Measurements from ENCODE around the gene ETS2.

Gene ETS2

GRCh38 chr21:38805328-38806152 is at the start of gene ETS2:
ETS2 (plus strand) TSS chr21:38805929; CDS start chr21:38810035, 4,106 bp downstream.
- DNase-seq (ENCODE audit: low spot score), result peak; percentile 68

GRCh38 chr21:38756746-38757145 is 49.0 kb upstream of the ETS2 start:
- no peak for DNase-seq (ENCODE audit: low spot score)

- no peak for DNase-seq (ENCODE audit: low spot score)
Observed at GRCh38 chr21:38758501-38759214, 47.1 kb upstream of the ETS2 start.

- no peak for DNase-seq (ENCODE audit: low spot score)
Observed at GRCh38 chr21:38759413-38759812, 46.3 kb upstream of the ETS2 start.

- DNase-seq (ENCODE audit: low spot score), result no peak
Observed at GRCh38 chr21:38760017-38760761, 45.5 kb upstream of the ETS2 start.

- no peak for DNase-seq (ENCODE audit: low spot score)
Observed at GRCh38 chr21:38760762-38761155, 45.0 kb upstream of the ETS2 start.

GRCh38 chr21:38761531-38761930 is 44.2 kb upstream of the ETS2 start:
- DNase-seq (ENCODE audit: low spot score), result no peak

- no peak for DNase-seq (ENCODE audit: low spot score)
Observed at GRCh38 chr21:38765056-38765455, 40.7 kb upstream of the ETS2 start.

GRCh38 chr21:38766987-38767722 is 38.6 kb upstream of the ETS2 start:
- peak; percentile 70 for DNase-seq (ENCODE audit: low spot score)

GRCh38 chr21:38768471-38769063 is 37.2 kb upstream of the ETS2 start:
- DNase-seq (ENCODE audit: low spot score), result peak; percentile 52

GRCh38 chr21:38769191-38769780 is 36.4 kb upstream of the ETS2 start:
- no peak for DNase-seq (ENCODE audit: low spot score)

- DNase-seq (ENCODE audit: low spot score), result no peak
Observed at GRCh38 chr21:38770660-38771059, 35.1 kb upstream of the ETS2 start.

GRCh38 chr21:38771536-38771935 is 34.2 kb upstream of the ETS2 start:
- no peak for DNase-seq (ENCODE audit: low spot score)

- no peak for DNase-seq (ENCODE audit: low spot score)
Observed at GRCh38 chr21:38772646-38773045, 33.1 kb upstream of the ETS2 start.

GRCh38 chr21:38773099-38774061 is 32.3 kb upstream of the ETS2 start:
- peak; percentile 16 for DNase-seq (ENCODE audit: low spot score)

GRCh38 chr21:38774152-38774551 is 31.6 kb upstream of the ETS2 start:
- DNase-seq (ENCODE audit: low spot score), result no peak

GRCh38 chr21:38774586-38775285 is 31.0 kb upstream of the ETS2 start:
- DNase-seq (ENCODE audit: low spot score), result no peak

- no peak for DNase-seq (ENCODE audit: low spot score)
Observed at GRCh38 chr21:38775733-38776132, 30.0 kb upstream of the ETS2 start.

- DNase-seq (ENCODE audit: low spot score), result no peak
Observed at GRCh38 chr21:38777015-38777414, 28.7 kb upstream of the ETS2 start.

Data from CD4-positive, alpha-beta T cell treated with Interleukin-2 at 100 ng/mL for 4 hours (primary cell).